Measurements from ENCODE around the gene FATE1. TPM values are rescaled to one million over a fixed set of nuclear protein-coding genes. Genes with fewer than 3 reads are reported as not detected.

The FATE1 gene
- total and polyA plus RNA-seq, 4 donors = not detected

DNA sequence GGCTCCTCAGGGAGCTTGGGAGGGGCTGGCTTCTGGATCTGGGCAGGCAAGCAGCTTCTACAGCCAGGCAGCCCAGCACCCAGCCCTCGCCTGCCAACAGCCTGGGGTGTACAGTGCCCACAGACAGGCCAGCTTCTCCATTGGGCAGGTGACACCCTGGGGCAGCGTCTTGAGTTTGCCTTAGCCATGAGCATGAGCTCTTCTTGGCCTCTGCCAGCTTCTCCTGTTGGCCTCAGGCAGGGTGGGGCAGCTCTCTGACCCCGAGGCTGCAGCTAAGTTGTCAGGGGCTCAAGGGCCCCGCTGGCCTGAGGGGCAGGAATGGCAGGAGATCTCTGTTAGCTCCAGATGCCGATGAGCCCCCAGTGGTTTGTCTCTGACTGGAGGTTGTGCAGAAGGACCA lies 10.9 kb downstream of the FATE1 start (continued):
- TF ChIP-seq, protein P1, sequence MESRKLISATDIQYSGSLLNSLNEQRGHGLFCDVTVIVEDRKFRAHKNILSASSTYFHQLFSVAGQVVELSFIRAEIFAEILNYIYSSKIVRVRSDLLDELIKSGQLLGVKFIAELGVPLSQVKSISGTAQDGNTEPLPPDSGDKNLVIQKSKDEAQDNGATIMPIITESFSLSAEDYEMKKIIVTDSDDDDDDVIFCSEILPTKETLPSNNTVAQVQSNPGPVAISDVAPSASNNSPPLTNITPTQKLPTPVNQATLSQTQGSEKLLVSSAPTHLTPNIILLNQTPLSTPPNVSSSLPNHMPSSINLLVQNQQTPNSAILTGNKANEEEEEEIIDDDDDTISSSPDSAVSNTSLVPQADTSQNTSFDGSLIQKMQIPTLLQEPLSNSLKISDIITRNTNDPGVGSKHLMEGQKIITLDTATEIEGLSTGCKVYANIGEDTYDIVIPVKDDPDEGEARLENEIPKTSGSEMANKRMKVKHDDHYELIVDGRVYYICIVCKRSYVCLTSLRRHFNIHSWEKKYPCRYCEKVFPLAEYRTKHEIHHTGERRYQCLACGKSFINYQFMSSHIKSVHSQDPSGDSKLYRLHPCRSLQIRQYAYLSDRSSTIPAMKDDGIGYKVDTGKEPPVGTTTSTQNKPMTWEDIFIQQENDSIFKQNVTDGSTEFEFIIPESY (IDR thresholded peaks at IDR 0.05) = no peak

DNA sequence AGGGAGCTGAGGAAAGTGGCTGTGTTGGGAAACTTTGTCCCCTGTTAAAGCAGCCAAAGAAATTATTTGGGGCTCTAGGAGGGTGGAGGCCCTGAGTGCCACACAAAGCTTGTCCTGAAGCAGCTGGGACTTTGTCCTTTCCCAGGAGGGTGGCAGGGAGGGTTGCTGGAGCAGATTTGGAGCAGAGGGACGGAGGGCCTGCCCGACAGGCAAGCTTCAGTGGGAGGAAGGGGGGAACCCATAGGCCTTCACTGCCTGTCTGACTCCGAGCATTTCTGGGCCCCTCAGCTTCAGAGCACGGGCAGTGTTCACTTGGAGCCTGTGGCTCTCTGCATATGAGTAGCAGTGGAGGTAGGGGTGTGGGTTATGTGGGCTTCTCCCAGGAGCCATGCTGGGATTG lies 11.5 kb downstream of the FATE1 start:
- Histone ChIP-seq H3K4me3 (ENCODE audit: low read depth in 1 of 3, low read length in 3 of 3) (no peak overlapping the region), H3K9me3 (ENCODE audit: control insufficient read depth in 4 of 4, low read length in 3 of 4) (no peaks in the 10 kb centered on the region), H3K4me1 (ENCODE audit: control insufficient read depth in 4 of 4, insufficient read depth in 4 of 4, low read length in 3 of 4) (peaks cover 0 to 12% (median 3%) of the 10 kb centered on the region in 4 donors), H3K36me3 (ENCODE audit: control insufficient read depth in 4 of 4, insufficient read depth in 3 of 4, low read depth in 1 of 4, low read length in 3 of 4) (no peaks in the 10 kb centered on the region), H3K27ac (ENCODE audit: low read depth in 1 of 2, low read length in 2 of 2) (no peak overlapping the region), H3K27me3 (ENCODE audit: control insufficient read depth in 4 of 4, insufficient read depth in 4 of 4, low read length in 3 of 4) (peaks cover 0 to 2% (median 0%) of the 10 kb centered on the region in 4 donors), H3K9ac (ENCODE audit: low read depth in 1 of 2, low read length in 2 of 2) (no peak overlapping the region)
- WGBS = 93% methylated on average over 4 of the region's 4 CpGs
- TF ChIP-seq, protein P2, sequence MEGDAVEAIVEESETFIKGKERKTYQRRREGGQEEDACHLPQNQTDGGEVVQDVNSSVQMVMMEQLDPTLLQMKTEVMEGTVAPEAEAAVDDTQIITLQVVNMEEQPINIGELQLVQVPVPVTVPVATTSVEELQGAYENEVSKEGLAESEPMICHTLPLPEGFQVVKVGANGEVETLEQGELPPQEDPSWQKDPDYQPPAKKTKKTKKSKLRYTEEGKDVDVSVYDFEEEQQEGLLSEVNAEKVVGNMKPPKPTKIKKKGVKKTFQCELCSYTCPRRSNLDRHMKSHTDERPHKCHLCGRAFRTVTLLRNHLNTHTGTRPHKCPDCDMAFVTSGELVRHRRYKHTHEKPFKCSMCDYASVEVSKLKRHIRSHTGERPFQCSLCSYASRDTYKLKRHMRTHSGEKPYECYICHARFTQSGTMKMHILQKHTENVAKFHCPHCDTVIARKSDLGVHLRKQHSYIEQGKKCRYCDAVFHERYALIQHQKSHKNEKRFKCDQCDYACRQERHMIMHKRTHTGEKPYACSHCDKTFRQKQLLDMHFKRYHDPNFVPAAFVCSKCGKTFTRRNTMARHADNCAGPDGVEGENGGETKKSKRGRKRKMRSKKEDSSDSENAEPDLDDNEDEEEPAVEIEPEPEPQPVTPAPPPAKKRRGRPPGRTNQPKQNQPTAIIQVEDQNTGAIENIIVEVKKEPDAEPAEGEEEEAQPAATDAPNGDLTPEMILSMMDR (IDR thresholded peaks at IDR 0.05; ENCODE audit: low read depth, low read length, missing input control) = no peak
- TF ChIP-seq EGR1 (IDR thresholded peaks at IDR 0.05; ENCODE audit: low read depth in 2 of 2) (no peak), HNF4G (IDR thresholded peaks at IDR 0.05) (no peak), FOXA2 (IDR thresholded peaks at IDR 0.05) (no peak), GABPA (IDR thresholded peaks at IDR 0.05 in 1 of 2, conservative IDR thresholded peaks at IDR 0.05 in 1 of 2) (no peak), SP1 (IDR thresholded peaks at IDR 0.05) (no peak), NR2F2 (IDR thresholded peaks at IDR 0.05) (no peak), JUND (IDR thresholded peaks at IDR 0.05) (no peak), HNF4A (conservative IDR thresholded peaks at IDR 0.05) (no peak), TAF1 (conservative IDR thresholded peaks at IDR 0.05) (no peak), RXRA (IDR thresholded peaks at IDR 0.05) (no peak), YY1 (IDR thresholded peaks at IDR 0.05) (no peak), FOXA1 (IDR thresholded peaks at IDR 0.05) (no peak), RAD21 (IDR thresholded peaks at IDR 0.05) (no peak)
- TF ChIP-seq, protein P3, sequence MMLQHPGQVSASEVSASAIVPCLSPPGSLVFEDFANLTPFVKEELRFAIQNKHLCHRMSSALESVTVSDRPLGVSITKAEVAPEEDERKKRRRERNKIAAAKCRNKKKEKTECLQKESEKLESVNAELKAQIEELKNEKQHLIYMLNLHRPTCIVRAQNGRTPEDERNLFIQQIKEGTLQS (IDR thresholded peaks at IDR 0.05) = no peak
- TF ChIP-seq, protein P1 (IDR thresholded peaks at IDR 0.05) = no peak
- TF ChIP-seq, protein P4, sequence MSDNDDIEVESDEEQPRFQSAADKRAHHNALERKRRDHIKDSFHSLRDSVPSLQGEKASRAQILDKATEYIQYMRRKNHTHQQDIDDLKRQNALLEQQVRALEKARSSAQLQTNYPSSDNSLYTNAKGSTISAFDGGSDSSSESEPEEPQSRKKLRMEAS (IDR thresholded peaks at IDR 0.05) = no peak
- TF ChIP-seq, protein P5, sequence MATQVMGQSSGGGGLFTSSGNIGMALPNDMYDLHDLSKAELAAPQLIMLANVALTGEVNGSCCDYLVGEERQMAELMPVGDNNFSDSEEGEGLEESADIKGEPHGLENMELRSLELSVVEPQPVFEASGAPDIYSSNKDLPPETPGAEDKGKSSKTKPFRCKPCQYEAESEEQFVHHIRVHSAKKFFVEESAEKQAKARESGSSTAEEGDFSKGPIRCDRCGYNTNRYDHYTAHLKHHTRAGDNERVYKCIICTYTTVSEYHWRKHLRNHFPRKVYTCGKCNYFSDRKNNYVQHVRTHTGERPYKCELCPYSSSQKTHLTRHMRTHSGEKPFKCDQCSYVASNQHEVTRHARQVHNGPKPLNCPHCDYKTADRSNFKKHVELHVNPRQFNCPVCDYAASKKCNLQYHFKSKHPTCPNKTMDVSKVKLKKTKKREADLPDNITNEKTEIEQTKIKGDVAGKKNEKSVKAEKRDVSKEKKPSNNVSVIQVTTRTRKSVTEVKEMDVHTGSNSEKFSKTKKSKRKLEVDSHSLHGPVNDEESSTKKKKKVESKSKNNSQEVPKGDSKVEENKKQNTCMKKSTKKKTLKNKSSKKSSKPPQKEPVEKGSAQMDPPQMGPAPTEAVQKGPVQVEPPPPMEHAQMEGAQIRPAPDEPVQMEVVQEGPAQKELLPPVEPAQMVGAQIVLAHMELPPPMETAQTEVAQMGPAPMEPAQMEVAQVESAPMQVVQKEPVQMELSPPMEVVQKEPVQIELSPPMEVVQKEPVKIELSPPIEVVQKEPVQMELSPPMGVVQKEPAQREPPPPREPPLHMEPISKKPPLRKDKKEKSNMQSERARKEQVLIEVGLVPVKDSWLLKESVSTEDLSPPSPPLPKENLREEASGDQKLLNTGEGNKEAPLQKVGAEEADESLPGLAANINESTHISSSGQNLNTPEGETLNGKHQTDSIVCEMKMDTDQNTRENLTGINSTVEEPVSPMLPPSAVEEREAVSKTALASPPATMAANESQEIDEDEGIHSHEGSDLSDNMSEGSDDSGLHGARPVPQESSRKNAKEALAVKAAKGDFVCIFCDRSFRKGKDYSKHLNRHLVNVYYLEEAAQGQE (IDR thresholded peaks at IDR 0.05) = no peak
- DNase-seq (ENCODE audit: low spot score) = no peak

Data from liver (tissue), 9 donors.